Mesothelial cell of epicardium (in vitro differentiated cells): Measurements from ENCODE around the gene MATCAP1. TPM values are rescaled to one million over a fixed set of nuclear protein-coding genes. Genes with fewer than 3 reads are reported as not detected.

Experiments used
- DNase-seq, 2 experiments: peaks; one replicate each; pipeline ENCODE4 v3.0.0; 2021; ENCODE audit warnings: low spot score in 2 of 2; ENCODE audit not compliant: unreplicated experiment in 2 of 2
- H3K27ac Mint-ChIP-seq: 2 replicates; pipeline ENCODE4 v1.8.0; 2021; ENCODE audit warnings: mixed read lengths
- H3K27me3 Mint-ChIP-seq: 2 replicates; pipeline ENCODE4 v1.8.0; 2021; ENCODE audit warnings: low read depth, mixed read lengths
- H3K36me3 Mint-ChIP-seq: 2 replicates; pipeline ENCODE4 v1.8.0; 2021; ENCODE audit warnings: mixed read lengths
- H3K4me1 Mint-ChIP-seq: 2 replicates; pipeline ENCODE4 v1.8.0; 2021; ENCODE audit warnings: mixed read lengths
- H3K4me3 Mint-ChIP-seq: 2 replicates; pipeline ENCODE4 v1.8.0; 2021; ENCODE audit warnings: mild to moderate bottlenecking, moderate library complexity, mixed read lengths
- H3K9me3 Mint-ChIP-seq: 2 replicates; pipeline ENCODE4 v1.8.0; 2021; ENCODE audit warnings: mixed read lengths
- total RNA-seq: library from RNA; stranded (reverse); gene quantifications from 3 replicates; pipeline ENCODE4 v1.2.1, GENCODE V29; 2021
- TF ChIP-seq, protein P1 (sequence below): fragments of 200-600 bp; sonication (generic); IDR thresholded peaks from one replicate; pipeline ENCODE4 v1.5.0; 2021; ENCODE audit warnings: antibody characterized with exemption; ENCODE audit not compliant: unreplicated experiment

The MATCAP1 gene
- total RNA-seq, 1 donor from 2014 or later, result 131 TPM

DNA sequence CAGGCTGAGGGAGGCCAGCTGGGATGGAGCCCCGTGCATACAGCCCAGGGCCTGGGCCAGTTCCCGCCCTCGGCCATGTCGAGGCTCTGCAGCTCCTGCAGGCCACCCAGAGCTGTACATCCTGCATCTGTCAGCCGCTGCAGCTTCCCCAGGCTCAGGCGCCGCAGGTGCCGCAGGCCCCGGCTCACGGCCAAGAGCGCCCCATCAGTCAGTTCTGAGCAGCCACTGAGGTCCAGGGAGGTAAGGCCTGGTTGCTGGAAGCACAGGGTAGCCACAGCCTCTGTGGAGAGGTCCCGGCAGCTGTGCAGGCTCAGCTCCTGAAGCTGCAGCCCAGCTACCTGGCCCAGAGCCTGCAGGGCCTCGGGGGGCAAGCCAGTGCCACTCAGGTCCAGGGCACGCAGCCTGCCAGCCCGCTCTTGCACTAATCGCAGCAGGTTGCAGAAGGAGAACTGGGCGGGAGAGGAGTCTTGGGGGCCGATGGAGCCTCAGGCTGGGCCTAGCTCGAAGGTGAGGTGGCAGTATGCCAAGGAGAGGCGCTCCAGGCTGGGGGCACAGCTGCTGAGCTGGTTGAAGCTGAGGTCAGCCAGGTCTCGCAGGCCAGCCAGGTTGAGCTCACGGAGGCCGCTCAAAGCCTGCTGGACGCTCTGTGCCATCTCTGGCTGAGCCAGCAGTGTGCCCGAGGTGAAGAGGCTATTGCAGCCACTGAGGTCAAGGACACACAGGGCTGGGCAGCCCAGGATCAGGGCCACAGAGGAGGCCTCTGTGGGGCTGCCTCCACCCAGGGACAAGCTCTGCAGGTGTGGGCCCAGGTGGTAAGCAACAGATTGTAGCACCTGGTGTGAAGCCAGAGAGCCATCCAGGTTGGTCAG, 26.5 kb upstream of the MATCAP1 start:
- H3K4me3 Mint-ChIP-seq, result no peak overlapping the region
- DNase-seq, result no peak

DNA sequence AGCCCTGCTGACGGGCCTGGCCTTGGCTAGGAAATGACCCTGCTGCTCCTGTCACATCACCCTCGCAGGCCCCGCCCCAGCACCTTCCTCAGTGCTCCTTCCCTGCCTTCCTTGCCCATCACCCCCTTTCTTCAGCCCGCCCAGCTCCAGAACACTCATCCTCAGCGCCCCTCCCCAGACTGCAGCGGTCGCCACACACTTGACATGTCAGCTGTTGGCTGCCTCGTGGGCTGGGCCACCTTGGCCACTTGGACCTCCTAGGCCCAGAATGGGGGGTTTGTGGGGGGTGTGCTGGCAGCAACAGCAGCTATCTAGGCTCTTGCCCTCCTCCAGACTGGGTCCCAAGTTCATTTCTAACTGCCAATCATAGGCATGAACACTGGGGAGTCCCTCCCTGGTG, 25.8 kb upstream of the MATCAP1 start:
- no peaks in the 10 kb centered on the region for H3K36me3 Mint-ChIP-seq
- H3K4me1 Mint-ChIP-seq, result no peaks in the 10 kb centered on the region
- H3K9me3 Mint-ChIP-seq, result no peaks in the 10 kb centered on the region
- TF ChIP-seq, protein P1, sequence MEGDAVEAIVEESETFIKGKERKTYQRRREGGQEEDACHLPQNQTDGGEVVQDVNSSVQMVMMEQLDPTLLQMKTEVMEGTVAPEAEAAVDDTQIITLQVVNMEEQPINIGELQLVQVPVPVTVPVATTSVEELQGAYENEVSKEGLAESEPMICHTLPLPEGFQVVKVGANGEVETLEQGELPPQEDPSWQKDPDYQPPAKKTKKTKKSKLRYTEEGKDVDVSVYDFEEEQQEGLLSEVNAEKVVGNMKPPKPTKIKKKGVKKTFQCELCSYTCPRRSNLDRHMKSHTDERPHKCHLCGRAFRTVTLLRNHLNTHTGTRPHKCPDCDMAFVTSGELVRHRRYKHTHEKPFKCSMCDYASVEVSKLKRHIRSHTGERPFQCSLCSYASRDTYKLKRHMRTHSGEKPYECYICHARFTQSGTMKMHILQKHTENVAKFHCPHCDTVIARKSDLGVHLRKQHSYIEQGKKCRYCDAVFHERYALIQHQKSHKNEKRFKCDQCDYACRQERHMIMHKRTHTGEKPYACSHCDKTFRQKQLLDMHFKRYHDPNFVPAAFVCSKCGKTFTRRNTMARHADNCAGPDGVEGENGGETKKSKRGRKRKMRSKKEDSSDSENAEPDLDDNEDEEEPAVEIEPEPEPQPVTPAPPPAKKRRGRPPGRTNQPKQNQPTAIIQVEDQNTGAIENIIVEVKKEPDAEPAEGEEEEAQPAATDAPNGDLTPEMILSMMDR, result no peak
- H3K4me3 Mint-ChIP-seq, result no peak overlapping the region
- no peak for DNase-seq
- H3K27ac Mint-ChIP-seq, result no peak overlapping the region
- H3K27me3 Mint-ChIP-seq, result no peaks in the 10 kb centered on the region

More for the DNA sequence above, 26.5 kb upstream of the MATCAP1 start:
- no peaks in the 10 kb centered on the region for H3K9me3 Mint-ChIP-seq
- H3K27me3 Mint-ChIP-seq, result no peaks in the 10 kb centered on the region
- no peaks in the 10 kb centered on the region for H3K36me3 Mint-ChIP-seq
- TF ChIP-seq, protein P1, result no peak
- no peak overlapping the region for H3K27ac Mint-ChIP-seq
- H3K4me1 Mint-ChIP-seq, result no peaks in the 10 kb centered on the region

DNA sequence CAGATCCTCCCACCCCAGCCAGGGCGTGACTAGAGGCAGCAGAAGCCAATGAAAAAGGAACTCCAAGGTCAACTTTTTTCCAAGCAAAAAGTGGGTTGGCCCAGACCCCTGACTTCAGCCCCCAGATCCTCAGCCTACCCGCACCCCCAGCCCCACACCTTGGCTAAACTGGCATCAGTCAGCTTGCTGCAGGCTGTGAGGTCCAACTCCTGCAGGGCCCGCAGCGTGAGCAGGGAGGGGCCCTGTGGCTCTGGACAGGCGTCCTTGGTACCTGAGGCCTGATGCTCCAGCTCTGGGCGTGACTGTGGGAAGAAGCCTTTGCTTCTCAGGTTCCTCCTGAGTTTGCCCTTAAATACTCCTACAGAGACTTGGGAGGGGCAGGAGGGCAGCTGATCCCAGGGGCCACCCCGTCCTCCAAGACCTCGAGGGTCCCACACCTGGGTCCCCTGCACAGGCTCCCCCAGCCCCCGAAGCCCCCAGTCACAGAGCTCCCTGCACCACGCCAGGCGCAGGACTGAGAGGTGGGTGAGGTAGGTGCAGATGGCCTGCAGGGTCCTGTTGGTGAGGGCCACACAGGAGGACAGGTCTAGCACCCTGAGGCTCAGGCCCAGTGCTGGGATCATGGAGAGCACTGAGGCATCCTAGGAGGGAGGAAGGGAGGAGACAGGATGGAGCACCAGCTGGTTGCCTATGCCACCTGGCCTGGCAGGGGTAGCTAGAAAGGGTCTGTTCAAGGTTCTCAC, 24.6 kb upstream of the MATCAP1 start:
- no peaks in the 10 kb centered on the region for H3K27me3 Mint-ChIP-seq
- TF ChIP-seq, protein P1, result no peak
- no peaks in the 10 kb centered on the region for H3K4me1 Mint-ChIP-seq
- DNase-seq, result no peak
- H3K4me3 Mint-ChIP-seq, result no peak overlapping the region
- H3K9me3 Mint-ChIP-seq, result no peaks in the 10 kb centered on the region
- H3K27ac Mint-ChIP-seq, result no peak overlapping the region
- no peaks in the 10 kb centered on the region for H3K36me3 Mint-ChIP-seq

DNA sequence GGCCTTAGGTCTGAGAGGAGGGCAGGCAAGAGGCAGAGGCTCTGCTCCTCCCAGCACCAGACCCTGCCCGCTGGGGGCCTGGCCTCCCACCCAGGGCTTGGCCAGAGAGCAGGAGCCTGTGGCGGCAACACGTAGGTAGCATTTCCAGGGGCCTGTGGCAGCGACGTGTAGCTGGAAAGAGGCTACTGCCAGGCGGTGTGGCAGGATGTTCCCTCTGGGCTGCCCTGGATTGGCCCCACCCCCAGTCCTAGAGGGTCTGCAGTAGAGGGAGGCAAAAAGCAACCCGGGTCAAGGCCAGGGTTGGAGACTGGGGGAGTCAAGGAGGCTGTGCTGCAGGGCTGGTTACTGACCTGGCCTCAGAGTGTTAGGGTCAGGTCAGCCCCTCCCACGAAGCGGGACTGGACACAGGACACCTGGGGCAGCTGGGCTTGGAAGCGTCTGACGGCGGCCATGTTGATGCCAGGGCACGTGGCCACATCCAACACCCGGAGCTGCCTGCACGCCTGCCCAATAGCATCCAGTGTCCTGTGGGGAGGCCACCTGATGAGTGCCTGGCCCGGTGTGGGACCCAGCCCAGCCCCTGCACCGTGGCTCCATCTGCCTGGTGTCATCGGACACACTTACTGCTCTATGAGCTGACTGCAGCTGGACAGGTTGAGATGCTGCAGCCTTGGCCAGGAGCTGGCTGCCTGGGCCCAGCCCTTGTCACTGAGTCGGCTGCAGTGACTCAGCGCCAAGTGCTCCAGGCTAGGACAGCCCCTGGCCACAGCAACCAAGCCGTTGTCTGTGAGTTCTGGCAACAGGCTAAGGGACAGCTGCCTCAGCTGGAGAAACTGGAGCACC, 23.7 kb upstream of the MATCAP1 start:
- Mint-ChIP-seq H3K9me3 (no peaks in the 10 kb centered on the region), H3K27me3 (no peaks in the 10 kb centered on the region), H3K36me3 (no peaks in the 10 kb centered on the region), H3K4me1 (no peaks in the 10 kb centered on the region), H3K27ac (no peak overlapping the region), H3K4me3 (no peak overlapping the region)
- TF ChIP-seq, protein P1, result no peak
- DNase-seq, result no peak

DNA sequence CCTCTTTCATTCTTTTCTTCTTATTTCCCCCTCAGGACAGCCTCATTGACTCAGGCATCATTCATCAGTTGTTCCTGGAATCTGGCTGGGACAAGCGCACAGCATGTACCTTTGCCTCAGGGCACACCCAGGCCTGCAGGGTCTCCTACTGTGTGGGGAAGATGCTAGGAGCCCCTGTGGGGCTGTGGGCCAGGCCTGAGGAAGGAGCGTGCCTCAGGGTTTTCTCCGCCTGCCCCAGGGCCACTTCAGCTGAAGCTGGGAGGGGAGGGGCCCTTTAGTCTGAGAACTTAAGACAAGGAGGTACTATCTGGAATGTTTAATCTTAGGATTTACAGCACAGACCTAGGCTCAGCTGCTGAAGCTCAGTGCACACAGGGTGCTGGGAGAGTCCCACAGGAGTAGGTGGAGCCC, 23.1 kb upstream of the MATCAP1 start:
- H3K27ac Mint-ChIP-seq, result no peak overlapping the region
- no peaks in the 10 kb centered on the region for H3K9me3 Mint-ChIP-seq
- no peak overlapping the region for H3K4me3 Mint-ChIP-seq
- TF ChIP-seq, protein P1, result no peak
- DNase-seq, result no peak
- no peaks in the 10 kb centered on the region for H3K4me1 Mint-ChIP-seq
- no peaks in the 10 kb centered on the region for H3K36me3 Mint-ChIP-seq
- no peaks in the 10 kb centered on the region for H3K27me3 Mint-ChIP-seq
